ENCODE results near the gene VPS9D1. TPM values are rescaled to one million over a fixed set of nuclear protein-coding genes. Genes with fewer than 3 reads are reported as not detected.
A peak's percentile ranks its signal among the peaks of the same experiment; 100 is the strongest.

Gene VPS9D1
- total and polyA plus RNA-seq, 10 of the 15 experiments (the other 5 are each of a cell fraction or from before 2014, with no cell fraction given) = 0.65 to 4.2 (median 1.1) TPM

- TF ChIP-seq NFXL1 (IDR thresholded peaks at IDR 0.05; ENCODE audit: borderline replicate concordance) (no peak), PBX3 (IDR thresholded peaks at IDR 0.05; ENCODE audit: insufficient replicate concordance, low read depth, low read length) (no peak), HCFC1 (IDR thresholded peaks at IDR 0.05; ENCODE audit: low read length) (no peak; the same call in none of the 2 replicates), ATF3 (IDR thresholded peaks at IDR 0.05; ENCODE audit: borderline replicate concordance, extremely low read depth, low read depth, low read length) (no peak), ZNF217 (IDR thresholded peaks at IDR 0.05) (no peak), SUPT20H (IDR thresholded peaks at IDR 0.05; ENCODE audit: borderline replicate concordance, control insufficient read depth, low read depth, low read length) (no peak), SPI1 (IDR thresholded peaks at IDR 0.05; ENCODE audit: borderline replicate concordance, insufficient read depth, low read depth, low read length) (no peak), FOXM1 (IDR thresholded peaks at IDR 0.05; ENCODE audit: low read depth, low read length) (no peak), IKZF1 (conservative IDR thresholded peaks at IDR 0.05) (peak; percentile 7; the same call in 1 of the 2 replicates), RB1 (IDR thresholded peaks at IDR 0.05; ENCODE audit: borderline replicate concordance) (no peak; the same call in 1 of the 2 replicates), SIN3A (IDR thresholded peaks at IDR 0.05; ENCODE audit: low read depth, low read length) (peak; percentile 84), IRF5 (IDR thresholded peaks at IDR 0.05; ENCODE audit: borderline replicate concordance) (no peak), CTCF (IDR thresholded peaks at IDR 0.05 in 2 of 3, conservative IDR thresholded peaks at IDR 0.05 in 1 of 3; ENCODE audit: control insufficient read depth in 2 of 3, extremely low read depth in 1 of 3, insufficient read depth in 1 of 3, low read depth in 3 of 3, low read length in 3 of 3) (peak; percentile 17 to 42 (median 38); a peak in 3 of 6 replicates), BMI1 (IDR thresholded peaks at IDR 0.05; ENCODE audit: borderline replicate concordance) (no peak), EZH2 (IDR thresholded peaks at IDR 0.05; ENCODE audit: borderline replicate concordance, control insufficient read depth, low read depth, low read length) (no peak), GATAD2B (conservative IDR thresholded peaks at IDR 0.05; ENCODE audit: low read depth) (peak; percentile 89), KAT2A (conservative IDR thresholded peaks at IDR 0.05; ENCODE audit: control insufficient read depth, low read depth, low read length) (no peak), NR2F1 (conservative IDR thresholded peaks at IDR 0.05) (peak; percentile 33; the same call in 1 of the 2 replicates), ZBTB40 (IDR thresholded peaks at IDR 0.05; ENCODE audit: borderline replicate concordance) (no peak)
Measured at GRCh38 chr16:89701425-89702406, 19.0 kb downstream of the VPS9D1 start, which contains the start of gene SPATA2L (continued).

All from GM12878 (cell line).